GM12872 (cell line): ENCODE measurements around the gene ST8SIA6.

Source experiments
- TF ChIP-seq, protein P1 (sequence below): IDR thresholded peaks from 3 replicates; pipeline ENCODE4 v1.5.1; 2011; ENCODE audit warnings: low read depth, mild to moderate bottlenecking, low read length, moderate library complexity; ENCODE audit not compliant: insufficient read depth

The ST8SIA6 gene

DNA sequence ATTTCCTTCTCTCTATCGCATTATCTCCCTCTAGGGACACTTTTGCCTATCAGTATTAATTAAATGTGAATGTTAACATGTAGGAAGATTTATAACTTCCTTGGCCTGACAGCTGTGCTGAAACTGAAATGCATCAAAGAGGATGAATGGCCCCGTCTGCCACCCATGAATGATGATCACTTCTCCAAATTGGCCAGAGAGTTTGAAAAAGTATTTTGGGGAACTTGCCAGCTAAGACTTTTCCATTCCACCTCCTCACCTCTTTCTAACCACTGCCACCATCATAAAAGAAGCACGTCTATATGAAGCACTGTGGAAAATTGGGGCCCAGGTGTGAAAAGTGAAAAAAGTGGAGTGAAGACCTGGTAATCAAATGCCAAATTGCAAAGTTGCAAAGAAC is 25.4 kb upstream of the ST8SIA6 start:
- TF ChIP-seq, protein P1, sequence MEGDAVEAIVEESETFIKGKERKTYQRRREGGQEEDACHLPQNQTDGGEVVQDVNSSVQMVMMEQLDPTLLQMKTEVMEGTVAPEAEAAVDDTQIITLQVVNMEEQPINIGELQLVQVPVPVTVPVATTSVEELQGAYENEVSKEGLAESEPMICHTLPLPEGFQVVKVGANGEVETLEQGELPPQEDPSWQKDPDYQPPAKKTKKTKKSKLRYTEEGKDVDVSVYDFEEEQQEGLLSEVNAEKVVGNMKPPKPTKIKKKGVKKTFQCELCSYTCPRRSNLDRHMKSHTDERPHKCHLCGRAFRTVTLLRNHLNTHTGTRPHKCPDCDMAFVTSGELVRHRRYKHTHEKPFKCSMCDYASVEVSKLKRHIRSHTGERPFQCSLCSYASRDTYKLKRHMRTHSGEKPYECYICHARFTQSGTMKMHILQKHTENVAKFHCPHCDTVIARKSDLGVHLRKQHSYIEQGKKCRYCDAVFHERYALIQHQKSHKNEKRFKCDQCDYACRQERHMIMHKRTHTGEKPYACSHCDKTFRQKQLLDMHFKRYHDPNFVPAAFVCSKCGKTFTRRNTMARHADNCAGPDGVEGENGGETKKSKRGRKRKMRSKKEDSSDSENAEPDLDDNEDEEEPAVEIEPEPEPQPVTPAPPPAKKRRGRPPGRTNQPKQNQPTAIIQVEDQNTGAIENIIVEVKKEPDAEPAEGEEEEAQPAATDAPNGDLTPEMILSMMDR, result no peak

DNA sequence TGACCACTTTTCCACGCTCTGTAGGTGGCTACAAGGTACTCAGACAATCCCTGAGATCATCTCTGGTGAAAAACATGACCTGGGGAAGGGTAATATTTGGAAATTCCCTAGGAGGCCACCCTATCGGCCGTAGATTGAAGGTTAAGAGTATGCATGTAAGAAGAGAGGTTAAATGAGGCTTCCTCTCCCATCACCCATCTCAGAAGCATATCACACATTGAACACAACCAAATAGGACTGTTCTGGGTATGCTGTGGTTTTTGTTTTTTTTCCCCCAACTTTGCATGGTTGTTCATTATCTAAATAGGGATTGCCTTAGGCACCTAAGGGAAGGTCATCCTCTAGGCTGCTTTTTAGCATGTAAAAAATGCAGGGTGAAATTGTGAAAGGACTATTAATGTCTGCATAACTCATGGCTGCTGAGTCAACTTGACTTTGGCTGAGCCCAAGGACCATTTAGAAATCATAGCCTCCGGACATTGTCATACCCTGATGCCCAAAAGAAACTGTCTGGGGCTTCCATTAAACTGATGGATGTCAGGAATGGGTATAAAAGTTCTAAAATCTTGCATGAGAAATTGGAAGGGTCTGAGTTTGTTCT is 24.7 kb upstream of the ST8SIA6 start:
- TF ChIP-seq, protein P1, result no peak

DNA sequence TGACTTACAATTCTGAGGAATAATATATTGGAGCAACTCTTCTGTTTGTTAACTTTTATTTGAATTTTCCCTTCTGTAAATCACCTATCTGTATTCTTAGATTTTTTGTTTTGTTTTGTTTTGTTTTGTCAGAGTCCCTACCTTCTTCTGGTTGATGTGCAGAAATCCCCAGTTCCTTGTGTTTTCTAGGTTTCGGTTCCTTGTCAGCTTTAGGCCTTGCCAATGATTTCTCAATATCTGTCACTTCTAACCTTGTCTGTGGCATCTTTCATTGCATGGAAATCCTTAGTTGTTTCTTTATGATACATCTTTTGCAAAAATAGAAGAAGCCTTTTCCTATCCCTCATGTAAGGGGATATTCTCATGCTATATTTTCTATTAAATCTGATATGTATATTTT is 21.7 kb upstream of the ST8SIA6 start:
- TF ChIP-seq, protein P1, result no peak

DNA sequence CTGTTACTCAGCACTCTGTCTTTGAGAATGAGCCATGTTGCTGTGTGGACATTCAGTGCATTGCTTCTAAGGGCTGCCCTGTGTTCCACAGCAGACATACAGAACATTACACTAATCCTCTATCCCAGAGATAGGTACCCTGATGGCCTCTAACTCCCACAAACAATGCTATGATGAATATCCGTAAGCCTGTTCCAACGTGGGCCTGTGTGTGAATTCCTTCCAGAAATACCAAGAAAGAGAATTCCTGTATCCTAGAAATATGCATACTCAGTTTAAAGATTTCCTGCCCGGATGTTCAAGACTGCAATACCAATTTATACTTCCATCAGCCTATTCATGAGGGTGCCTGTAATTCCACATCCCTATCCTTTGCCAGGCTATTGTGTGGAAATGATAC is 21.3 kb upstream of the ST8SIA6 start:
- TF ChIP-seq, protein P1, result no peak

DNA sequence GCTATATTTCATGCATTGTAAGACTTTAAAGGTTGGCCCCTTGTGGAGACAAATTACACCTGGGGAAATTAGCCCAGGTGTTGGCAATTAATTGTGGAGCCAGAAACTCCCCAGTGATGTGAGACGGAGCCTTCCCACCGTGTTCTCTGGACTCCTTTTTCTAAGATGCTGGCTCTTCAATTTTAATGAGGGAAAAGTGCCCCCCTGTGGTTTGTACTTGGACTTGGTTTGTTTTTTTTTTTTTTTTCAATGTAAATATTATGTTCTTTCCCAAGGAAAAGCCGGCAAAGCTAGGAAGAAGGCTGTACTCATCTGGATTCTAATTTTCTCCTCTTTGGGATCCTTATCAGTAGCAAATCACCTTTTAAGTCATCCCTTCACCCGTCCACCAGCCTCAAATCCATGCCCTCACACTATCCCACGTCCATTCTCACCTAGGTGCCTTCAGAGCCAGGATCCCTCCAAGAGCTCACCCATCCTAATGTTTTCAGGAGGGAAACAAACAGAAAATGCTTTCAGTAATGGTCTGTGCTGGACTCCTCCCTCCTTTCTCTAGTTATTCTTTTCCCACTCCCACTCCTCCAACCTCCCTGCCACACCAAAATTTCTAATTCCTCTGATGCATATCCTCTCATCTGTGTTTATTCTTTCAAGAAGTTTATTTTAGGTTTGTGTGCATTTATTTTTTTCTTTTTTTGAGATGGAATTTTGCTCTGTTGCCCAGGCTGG is 20.4 kb upstream of the ST8SIA6 start:
- TF ChIP-seq, protein P1, result no peak

DNA sequence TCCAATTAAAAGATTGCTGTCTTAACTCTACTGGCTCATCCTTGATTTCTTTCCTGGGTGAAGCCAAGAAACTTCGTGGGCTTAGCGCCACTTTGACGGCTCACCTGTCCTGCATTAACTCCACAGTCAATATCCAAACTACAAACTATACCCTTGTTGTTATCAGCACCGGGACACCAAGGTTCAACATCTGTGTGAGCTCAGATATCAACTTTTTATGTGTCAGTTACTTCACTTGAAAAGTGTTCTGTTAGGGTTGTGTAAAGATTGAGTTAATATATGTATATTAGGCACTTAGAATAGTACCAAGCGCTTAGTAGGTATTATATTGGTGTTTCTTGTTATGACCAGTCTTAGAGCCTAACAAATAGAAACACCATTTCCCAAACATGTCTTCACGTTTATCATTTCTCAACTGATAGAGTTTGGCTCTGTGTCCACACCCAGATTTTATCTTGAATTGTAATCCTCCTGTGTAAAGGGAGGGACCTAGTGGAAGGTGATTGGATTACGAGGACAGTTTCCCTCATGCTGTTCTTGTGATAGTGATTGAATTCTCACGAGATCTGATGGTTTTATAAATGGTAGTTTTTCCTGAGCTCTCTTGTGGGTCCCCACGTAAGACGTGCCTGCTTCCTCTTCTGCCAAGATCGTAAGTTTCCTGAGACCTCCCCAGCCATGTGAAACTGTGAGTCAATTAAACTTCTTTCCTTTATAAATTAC is 19.0 kb upstream of the ST8SIA6 start:
- TF ChIP-seq, protein P1, result no peak

DNA sequence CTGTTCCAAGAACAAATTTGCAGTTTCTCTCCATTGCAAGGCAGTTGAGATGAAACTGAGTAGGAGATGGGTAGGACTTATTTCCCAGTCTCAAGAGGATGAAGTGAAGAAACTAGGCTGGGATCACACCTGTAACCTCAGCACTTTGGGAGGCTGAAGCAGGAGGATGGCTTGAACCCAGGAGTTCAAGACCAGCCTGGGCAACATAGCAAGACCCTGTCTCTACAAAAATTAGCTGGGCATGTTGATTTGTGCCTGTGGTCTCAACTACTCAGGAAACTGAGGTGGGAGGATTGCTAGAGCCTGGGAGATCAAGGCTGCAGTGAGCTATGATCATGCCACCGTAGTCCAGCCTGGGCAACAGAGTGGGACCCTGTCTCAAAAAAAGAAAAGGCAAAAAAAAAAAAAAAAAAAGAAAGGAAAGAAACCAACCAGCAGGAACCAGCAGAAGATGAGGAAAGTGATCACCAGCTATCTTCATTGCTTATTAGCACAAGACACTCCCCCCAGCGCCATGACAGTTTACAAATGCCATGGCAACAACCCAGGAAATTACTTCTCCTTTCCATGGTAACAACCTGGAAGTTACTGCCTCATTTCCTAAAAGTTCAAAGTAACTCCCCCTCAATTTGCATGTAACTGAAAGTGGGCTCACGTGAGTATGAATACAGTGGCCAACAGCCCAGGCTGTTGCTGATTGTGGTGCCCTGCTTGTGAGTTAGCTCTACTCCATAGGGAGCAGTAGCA is 18.3 kb upstream of the ST8SIA6 start:
- TF ChIP-seq, protein P1, result no peak
